ENCODE results near the gene SLX9. TPM values are rescaled to one million over a fixed set of nuclear protein-coding genes. Genes with fewer than 3 reads are reported as not detected.

SLX9 gene
- total RNA-seq, 1 experiment from 2014 or later, result 74.3 TPM

- Histone ChIP-seq H2BK120ac (ENCODE audit: low read depth, low read length, poor library complexity, severe bottlenecking) (no peak overlapping the region), H2BK15ac (ENCODE audit: low read depth, low read length) (no peak overlapping the region), H3K23ac (ENCODE audit: insufficient read length, low read depth, low read length) (no peak overlapping the region), H3T11ph (ENCODE audit: low read length) (no peak overlapping the region), H3K18ac (ENCODE audit: insufficient read length, low read depth, low read length) (no peak overlapping the region), H3K4me2 (ENCODE audit: insufficient read depth, insufficient read length, low read length) (no peak overlapping the region), H2BK20ac (ENCODE audit: low read depth, low read length, poor library complexity, severe bottlenecking) (no peak overlapping the region), H3K56ac (ENCODE audit: insufficient read length, low read depth, low read length) (no peak overlapping the region), H3K79me1 (ENCODE audit: insufficient read depth, low read depth, low read length, poor library complexity, severe bottlenecking) (peaks cover 6% of the 10 kb centered on the region), H4K20me1 (ENCODE audit: control insufficient read depth, insufficient read depth, insufficient read length) (no peaks in the 10 kb centered on the region), H3K9me3 (ENCODE audit: control insufficient read depth, low read depth, low read length) (no peaks in the 10 kb centered on the region), H3K14ac (ENCODE audit: insufficient read depth, low read length) (no peak overlapping the region), H3K27ac (ENCODE audit: insufficient read length, low read depth, low read length) (no peak overlapping the region), H2BK5ac (ENCODE audit: insufficient read length, low read length) (no peak overlapping the region), H3K4ac (ENCODE audit: low read depth, low read length) (no peak overlapping the region), H4K91ac (ENCODE audit: insufficient read length, low read depth, low read length) (no peak overlapping the region), H2AFZ (ENCODE audit: low read length) (no peak overlapping the region), H2BK12ac (ENCODE audit: insufficient read length, low read depth, low read length) (no peak overlapping the region), H3K79me2 (ENCODE audit: insufficient read depth, low read length) (peaks cover 24% of the 10 kb centered on the region; the same call in 1 of the 2 replicates), H3K27me3 (ENCODE audit: insufficient read depth, low read length) (no peaks in the 10 kb centered on the region), H2AK5ac (ENCODE audit: insufficient read length, low read length) (no peak overlapping the region), H4K8ac (replicated peaks; ENCODE audit: insufficient read length, low read depth, low read length) (no peak overlapping the region), H3K4me1 (ENCODE audit: insufficient read depth, low read length) (no peaks in the 10 kb centered on the region), H3K9ac (ENCODE audit: extremely low read depth, insufficient read length, low read length) (no peak overlapping the region), H3K23me2 (ENCODE audit: insufficient read length, low read depth, low read length, poor library complexity, severe bottlenecking) (no peaks in the 10 kb centered on the region), H4K5ac (ENCODE audit: insufficient read length, low read depth, low read length) (no peak overlapping the region)
- H3K4me3 Mint-ChIP-seq, result no peak overlapping the region
- H3K36me3 Mint-ChIP-seq (ENCODE audit: insufficient read depth in 1 of 3, low read depth in 3 of 3), result peaks cover 16 to 54% (median 47%) of the 10 kb centered on the region in 3 experiments; a peak in 6 of 7 replicates
- H3K27me3 Mint-ChIP-seq (ENCODE audit: low read depth), result no peaks in the 10 kb centered on the region
- DNase-seq, result no peak
- no peaks in the 10 kb centered on the region for H3K9me3 Mint-ChIP-seq
- peaks cover 5 to 6% of the 10 kb centered on the region in 2 experiments for H3K4me1 Mint-ChIP-seq
- WGBS (ENCODE audit: extremely low coverage, insufficient read length, low lambda C conversion rate), result no CpG with 5 or more reads among the region's 16 CpGs
- H3K27ac Mint-ChIP-seq, result peak overlapping the region; percentile 71 to 96 (median 90); a peak in 5 of 7 replicates
- no peak for TF ChIP-seq CTCF (conservative IDR thresholded peaks at IDR 0.05)
Measured at GRCh38 chr21:44955798-44956175, 16.0 kb downstream of the SLX9 start.
